HepG2 (cell line): ENCODE data around the gene CFAP45.

ENCODE experiments used
- CBX2 ChIP-seq, 2 experiments: fragments of 200-600 bp in 1 of 2; sonication (generic); formaldehyde crosslinking in 1 of 2; IDR thresholded peaks; 2 replicates each; pipeline versions ENCODE4 v1.7.0 to v1.8.1; 2018 to 2022; ENCODE audit warnings: low read depth in 2 of 2, low read length in 1 of 2, mild to moderate bottlenecking in 1 of 2, missing genetic modification reagents in 1 of 2
- TCF7L2 ChIP-seq: IDR thresholded peaks from 2 replicates; pipeline ENCODE4 v1.6.1; 2011; ENCODE audit warnings: mild to moderate bottlenecking, low read depth, low read length, moderate library complexity

GRCh38 chr1:159914252-159915018, 14.5 kb upstream of the CFAP45 start:
- TF ChIP-seq CBX2 (IDR thresholded peaks at IDR 0.05; ENCODE audit: low read depth, low read length), result no peak
- TF ChIP-seq CBX2 (CRISPR knock-in tag; IDR thresholded peaks at IDR 0.05; ENCODE audit: low read depth), result no peak
- TF ChIP-seq TCF7L2, result no peak
